Caki2 (cell line): ENCODE measurements around the gene LPP. TPM values are rescaled to one million over a fixed set of nuclear protein-coding genes. Genes with fewer than 3 reads are reported as not detected.
A peak's percentile ranks its signal among the peaks of the same experiment; 100 is the strongest.
"Not testable (repeated sequence)": the region's sequence is repeated elsewhere in the genome, so short reads cannot be mapped to it uniquely, and the experiment has no call there.

Experiments
- DNase-seq: peaks from one replicate; pipeline ENCODE4 v3.0.0-alpha.2; 2015; ENCODE audit warnings: low read depth
- in situ Hi-C: cut with HindIII; loops from 2 replicates; pipeline ENCODE4 v1.10.0; 2016; ENCODE audit warnings: low sequenced_read_pairs, low pct_unique_long_range_greater_than_20kb, mixed read lengths
- total RNA-seq: library from RNA; depleted of rRNA; stranded (reverse); fragments of >200 nt; shearing (Covaris generic); gene quantifications from 2 replicates; pipeline ENCODE4 v1.2.3, GENCODE V29; 2014; ENCODE audit warnings: low replicate concordance

Gene LPP
- total RNA-seq, 1 experiment from 2014 or later, result 9.2 TPM

DNA sequence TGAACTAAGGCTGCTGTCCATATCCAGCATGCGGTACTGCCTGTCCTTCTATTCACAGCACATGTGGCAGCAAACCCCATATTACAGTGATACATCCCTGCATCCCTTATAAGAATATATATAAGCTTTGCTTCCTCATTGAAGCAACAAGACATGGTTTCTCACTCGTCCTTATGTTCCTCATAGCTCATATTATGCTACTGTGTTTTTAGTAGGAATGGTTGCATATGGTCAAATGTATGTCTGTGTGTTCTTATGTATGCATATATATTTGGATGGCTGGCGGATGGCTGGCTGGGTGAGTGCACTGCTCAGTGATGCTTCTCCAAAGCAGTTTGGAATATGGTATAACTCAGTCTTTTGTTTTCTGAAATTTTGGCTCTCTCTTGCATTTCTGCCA lies 254.9 kb downstream of the LPP start:
- in situ Hi-C loops, result no loop called here
- no peak for DNase-seq

DNA sequence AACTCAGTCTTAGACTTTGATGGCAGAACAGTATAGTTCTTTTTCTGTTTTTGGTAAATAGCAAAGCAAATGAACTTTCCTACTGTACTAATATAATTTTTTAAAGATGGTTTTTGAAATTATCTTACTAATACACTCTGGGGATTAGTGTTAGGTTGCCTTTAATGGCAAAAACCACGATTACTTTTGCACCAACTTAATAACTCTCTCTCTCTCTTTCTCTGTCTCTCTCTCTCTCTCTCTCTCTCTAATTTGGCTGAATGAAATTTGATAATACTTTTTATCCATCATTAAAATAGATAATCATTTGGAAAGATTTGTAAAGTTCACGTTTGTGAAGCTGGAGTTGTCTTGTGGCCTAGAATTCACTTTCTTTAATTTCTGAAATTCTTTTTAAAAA lies 257.8 kb downstream of the LPP start:
- in situ Hi-C loops, result no loop called here
- no peak for DNase-seq

DNA sequence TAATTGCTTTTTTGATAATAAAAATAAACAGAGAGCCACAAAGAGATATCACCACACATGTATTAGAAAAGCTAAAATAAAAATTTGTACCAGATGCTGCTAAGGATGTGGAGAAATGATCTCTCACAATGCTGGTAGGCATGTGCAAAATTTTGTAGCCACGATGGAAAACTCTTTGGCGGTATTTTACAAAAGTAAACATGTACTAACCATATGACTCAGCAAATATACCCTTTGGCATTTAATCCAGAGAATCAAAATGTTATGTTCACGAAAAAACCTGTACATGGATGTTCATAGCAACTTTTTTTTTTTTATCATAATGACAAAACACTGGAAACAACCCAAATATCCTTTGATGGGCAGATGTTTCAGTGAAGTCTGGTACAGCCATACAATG lies 261.2 kb downstream of the LPP start:
- DNase-seq, result no peak
- in situ Hi-C loops, result no loop called here

DNA sequence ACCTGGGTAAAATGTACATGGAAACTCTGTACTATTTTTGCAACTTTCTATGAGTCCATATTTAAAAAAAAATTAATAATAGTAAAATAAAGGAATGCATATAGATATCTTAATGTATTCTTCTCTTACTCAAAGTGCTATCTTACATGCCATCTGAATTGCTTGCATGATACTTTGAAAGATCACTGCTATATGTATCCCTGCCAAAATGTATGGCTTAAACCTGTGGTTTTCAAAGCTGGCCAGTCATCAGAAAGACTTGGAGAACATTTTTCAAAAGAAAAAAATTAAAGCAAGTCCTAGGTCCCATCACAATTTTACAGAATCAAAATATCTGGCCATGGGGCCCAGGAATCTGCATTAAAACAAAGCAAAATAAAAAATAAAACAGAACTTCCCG lies 262.1 kb downstream of the LPP start:
- in situ Hi-C loops, result no loop called here
- DNase-seq, result no peak

DNA sequence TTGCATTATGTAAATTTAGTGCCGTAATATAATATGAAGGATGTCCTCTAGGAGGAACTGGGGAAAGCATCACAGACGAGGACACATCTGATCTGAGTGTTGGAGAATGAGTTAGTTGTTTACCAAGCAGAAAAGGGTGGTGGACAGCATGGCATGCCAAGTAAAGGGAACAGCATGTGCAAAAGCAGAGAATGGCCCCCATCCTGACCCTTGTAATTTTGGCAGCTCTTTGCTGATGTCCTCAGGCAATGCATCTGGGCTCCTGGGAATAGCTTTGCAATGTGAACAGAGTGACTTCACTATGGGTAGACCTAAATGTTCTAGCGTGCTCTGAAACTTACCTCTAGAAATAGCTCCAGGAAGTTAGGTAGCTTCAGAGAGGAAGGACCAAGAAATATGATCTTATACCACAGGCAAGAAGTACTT lies 263.3 kb downstream of the LPP start:
- in situ Hi-C loops, result no loop called here
- no peak for DNase-seq

DNA sequence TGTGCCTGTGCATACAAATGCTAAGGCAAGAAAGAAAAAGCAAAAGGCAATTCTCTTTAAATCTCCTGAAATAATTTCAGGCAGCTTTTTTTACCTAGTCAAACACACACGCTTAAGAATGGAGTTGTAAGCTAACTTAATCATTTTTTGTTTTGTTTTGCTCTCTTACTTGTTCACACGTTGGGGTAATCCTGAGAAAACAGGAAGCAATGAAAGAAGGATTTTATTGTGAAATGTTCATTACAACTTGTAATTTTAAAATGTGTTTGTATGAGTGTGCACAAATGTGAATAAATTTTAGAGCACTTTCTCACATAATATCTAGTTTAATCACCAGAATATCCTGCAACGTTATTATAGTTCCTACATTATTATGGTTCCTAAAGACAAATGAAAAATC lies 263.8 kb downstream of the LPP start:
- DNase-seq, result no peak
- in situ Hi-C loops, result no loop called here

DNA sequence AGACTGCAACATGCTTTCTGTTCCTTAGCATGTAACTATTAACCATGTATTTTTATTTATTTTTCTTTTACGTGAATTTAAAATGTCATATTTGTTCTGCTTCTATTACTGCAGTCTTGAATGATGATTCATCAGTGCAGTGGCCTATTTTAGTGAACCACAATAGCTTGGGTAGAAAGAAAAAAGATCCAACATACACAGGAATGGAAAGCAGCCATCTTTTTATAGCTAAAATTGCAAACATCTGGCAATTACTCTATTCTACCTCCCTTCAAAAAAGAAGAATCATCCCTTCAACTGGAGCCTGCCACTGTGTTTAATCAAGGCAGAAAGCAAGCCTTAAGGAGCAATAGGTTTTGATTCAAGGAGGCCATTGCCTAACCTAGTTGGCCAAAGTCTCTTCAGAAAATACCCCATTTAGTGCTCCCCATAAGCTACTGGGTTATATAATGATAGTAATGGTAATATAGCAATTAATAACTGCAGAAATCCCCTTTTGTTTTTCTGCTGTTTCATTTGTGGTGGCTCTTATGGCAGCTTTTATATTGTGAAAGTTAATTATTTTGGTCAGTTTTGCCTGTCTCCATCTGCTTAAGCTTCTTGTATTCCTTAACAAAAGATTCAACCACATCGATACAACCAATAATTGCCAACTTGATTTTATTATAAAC lies 267.3 kb downstream of the LPP start:
- in situ Hi-C loops, result no loop called here
- DNase-seq, result no peak

DNA sequence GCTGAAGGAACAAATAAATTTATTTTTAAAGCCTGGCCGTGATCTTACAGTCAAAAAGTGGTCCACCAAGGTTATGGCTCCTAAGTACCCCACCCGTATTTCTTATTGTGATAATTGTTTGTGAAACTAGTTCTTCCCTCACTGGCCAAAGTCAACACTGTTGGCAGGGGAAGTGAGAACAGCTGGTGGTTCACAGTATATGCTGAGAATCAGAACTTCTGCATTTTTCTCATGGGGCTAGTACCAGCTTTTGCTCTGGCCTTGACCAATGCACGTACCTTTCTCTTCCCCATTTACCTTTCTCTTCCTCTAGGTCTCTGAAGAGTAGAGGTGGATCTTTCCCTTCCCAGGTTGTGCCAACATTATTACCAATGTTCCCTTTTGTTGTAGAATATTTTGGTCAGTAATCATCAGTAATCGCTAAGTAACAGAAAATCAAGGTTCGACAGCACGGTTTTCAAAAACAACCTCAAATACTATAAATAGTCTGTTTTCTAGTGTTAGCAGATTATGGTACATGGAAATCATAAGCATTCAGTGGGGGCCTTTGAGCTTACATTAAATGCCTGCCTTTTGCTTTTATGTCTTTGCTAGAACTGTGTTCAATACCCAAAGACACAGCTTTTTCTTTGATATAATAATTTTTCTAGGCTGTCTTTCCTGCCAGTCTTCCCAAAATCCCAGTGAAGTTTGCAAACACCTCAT lies 268.0 kb downstream of the LPP start:
- in situ Hi-C loops, result no loop called here
- DNase-seq, result no peak

DNA sequence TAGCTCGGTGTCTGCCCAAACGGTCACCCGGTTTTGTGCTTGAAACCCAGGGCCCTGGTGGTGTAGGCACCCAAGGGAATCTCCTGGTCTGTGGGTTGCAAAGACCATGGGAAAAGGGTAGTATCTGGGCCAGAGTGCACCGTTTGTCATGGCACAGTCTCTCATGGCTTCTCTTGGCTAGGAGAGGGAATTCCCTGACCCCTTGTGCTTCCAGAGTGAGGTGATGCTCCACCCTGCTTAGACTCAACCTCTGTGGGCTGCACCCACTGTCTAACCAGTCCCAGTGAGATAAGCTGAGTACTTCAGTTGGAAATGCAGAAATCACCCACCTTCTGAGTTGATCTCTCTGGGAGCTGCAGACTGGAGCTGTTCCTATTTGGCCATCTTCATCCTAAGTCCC lies 274.0 kb downstream of the LPP start:
- DNase-seq, in situ Hi-C loops: not testable (repeated sequence)

DNA sequence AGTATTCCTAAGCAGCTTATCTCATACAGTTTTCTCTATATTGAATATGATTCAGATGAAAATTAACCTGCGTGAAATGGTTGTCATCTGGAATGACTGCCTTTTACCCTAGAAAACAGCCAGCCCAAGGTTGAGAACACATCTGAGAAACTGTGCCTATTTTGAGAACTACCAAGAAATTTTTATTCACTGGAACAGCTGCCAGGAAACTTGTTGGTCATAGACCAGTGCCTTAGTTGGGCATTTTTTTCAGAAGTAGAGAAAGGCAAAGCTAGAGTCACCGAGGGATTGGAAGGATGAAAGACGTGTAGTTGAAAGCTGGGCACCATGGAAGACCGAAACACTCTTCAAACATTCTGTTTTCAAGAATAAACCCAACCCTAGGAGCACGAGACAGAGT lies 277.1 kb downstream of the LPP start:
- no peak for DNase-seq
- in situ Hi-C loops, result no loop called here

DNA sequence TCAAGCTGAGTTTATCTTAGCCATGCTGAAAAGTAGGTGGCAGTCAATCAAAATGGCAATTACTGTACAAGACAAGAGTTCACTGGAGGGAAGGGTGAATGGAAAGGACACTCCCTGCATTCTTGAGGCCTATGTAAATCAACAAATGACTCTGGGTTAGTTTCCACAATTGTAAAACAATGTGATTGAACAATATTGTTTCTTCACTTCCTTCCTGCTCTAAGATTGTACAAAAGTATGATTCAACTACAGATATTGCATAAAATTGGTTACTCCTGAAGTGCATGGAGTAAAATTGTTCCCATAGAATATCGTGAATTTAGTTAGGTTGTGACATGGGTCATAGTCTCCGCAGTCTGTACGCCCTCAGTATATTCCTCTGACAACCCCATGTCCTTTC lies 277.6 kb downstream of the LPP start:
- peak; percentile 50 for DNase-seq
- in situ Hi-C loops, result no loop called here

DNA sequence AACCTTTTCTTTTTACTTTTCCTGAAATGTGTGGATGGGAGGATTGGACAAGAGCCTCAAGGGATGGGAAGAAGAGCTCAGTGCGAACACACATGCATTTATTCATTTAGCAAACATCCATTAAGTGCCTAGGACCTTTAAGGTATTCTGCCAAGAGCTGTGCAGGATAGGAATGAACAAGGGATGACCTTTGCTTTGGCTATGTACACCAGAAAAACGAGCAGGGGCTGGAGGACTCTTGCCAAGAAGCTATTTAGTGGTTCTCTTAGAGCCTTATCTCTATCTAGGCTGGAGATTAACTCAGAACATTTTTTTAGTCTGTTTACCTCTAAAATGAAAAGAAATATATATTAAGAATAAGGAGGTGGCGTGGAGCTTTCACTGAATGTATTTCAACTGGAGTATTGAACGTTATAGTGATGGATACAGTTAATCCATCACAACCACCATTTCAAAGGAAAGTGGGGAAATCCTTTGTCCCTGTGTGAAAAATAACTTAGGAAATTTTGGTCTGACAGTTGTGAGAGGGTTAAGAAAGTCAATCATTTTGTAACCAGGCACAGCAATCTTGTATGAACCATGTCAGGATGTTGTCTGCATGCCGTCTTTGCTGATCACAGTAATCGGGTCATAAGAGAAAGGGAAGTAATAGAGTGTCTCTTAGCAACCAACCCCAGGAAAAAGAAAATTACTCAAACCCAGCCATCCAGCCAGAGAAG lies 279.0 kb downstream of the LPP start:
- no peak for DNase-seq
- in situ Hi-C loops, result no loop called here

DNA sequence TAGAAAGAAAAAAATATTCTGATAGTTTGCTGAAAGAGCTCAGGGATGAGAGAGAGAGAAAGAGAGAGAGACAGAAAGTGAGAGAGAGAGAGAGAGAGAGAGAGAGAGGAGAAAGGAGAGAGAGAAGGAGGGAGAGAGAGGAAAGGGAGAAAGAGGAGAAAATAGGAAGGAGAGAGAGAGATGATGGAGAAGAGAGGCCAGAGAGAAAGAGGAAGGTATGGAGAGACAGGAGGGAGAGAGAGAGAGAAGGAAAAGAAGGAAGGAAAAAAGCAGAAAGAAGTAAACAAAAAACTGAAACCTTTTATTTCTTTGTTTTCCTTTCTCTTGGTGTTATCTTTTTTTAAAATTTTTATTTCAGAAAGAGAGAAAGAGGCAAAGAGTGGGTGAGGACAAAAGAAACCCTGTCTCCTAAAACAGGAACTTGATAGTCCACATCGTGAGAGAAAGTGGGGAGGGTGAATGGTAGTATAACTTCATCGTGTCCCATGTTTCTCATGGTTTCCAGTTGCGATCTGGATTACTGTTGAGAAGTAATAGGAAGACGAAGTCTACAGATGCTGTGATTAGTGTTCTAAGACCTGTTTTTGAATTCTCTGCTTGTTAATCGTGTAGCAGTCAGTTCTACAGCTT lies 279.7 kb downstream of the LPP start:
- DNase-seq, result no peak

DNA sequence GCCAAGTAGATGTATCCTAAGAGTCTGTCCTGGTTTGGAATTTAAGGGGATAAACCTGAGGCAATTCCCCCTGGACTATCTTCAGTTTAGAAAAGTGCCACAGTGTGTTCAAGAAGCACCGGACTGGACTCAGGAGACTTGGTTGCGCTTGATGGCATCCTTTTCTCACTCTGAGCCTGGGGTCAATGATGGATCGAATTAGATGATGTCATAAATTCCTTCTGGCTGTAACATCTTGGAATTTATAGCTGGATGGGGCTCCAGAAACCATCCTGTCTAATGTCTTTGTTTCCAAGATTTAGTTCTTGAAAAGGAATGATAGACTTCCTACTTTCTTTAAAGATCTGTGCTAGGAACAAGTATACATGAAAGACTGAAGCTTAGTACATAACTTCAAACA lies 280.6 kb downstream of the LPP start:
- DNase-seq, result no peak

More for the DNA sequence above, 279.7 kb downstream of the LPP start:
- in situ Hi-C loops, result no loop called here

DNA sequence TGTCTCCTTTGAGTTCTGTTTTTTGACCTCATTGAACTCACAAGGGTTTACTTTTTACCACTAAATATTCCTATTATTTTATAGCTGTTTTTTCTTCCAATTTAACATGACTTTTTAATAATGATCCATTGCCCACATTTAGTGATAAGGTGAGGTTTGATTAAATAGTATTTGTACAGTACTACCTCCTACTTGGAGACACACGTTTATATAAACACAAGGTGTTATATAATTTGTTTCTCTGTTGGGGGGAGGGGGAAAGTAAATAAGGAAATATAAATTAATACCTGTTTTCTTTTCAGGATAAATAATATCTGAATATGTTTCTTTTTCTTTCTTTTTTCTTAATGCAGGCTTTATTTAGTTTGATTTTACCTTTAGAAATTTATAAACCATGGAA lies 281.3 kb downstream of the LPP start:
- DNase-seq, result no peak
- in situ Hi-C loops, result no loop called here

More for the DNA sequence above, 280.6 kb downstream of the LPP start:
- in situ Hi-C loops, result no loop called here

DNA sequence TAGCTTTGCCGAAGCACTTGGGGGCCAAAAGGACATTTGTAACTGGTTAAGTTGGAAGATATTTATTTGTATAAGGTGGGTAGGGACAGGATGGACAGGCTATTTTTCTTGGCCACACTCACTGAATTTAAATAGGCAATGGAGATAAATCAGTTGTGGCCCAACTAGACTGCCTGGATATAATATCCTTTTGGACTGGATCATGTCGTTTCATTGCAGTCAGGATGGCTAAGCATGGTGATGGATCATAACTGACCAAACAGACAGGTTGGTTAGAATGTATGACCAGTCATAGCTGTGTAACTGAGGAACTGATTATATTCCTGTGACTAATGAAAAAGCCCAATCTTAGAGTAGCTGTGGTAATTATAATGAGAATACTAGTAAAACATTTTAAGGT lies 284.0 kb downstream of the LPP start:
- peak; percentile 57 for DNase-seq
- in situ Hi-C loops, result no loop called here

DNA sequence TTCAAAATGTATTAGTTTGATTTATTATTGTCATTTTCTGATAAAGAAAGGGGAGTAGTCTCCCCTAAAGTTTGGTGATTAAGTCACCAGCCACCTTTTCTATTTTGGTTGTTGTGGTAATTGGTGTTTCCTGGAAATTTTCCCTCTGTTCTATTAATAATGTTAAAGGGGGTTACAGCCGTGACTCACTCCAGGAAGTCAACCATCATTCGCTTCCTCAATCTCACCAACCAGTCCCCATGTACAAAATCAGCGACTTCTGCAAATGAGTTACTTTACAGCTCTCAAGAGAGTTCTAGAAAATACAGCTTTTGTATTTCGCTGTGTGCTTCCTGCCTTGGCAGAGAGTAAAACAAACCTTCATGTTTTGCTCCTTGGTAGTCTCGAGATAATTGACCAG lies 285.1 kb downstream of the LPP start:
- DNase-seq, result no peak
- in situ Hi-C loops, result no loop called here

DNA sequence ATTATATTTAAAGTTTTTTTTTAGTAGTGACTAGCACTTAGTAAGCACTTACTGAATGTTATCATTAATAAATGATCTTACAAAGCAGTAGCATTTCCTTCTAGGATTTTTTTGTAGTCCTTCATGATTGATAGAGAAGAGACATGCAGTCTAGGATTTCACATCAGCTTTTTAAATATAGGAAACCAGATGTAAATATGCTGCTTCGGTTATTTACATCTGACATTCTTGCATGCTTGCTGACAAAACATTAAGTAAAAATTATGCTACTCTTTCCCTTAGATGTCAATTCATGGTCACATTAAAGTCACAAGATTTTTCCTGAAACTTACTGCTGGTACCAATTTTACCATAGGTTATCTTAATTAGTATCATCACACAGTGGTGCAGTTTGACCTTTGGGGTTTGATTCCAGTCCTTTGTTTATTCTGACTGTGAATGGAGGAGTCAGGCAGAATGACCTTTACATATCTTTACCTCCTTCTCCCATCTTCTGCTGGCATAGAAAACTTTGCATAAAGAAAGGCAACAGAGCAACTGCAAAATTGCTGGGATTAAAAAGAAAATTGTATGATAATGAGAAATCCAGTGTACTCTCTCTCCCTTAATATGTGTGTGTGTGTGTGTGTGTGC lies 286.5 kb downstream of the LPP start:
- DNase-seq, result no peak
- in situ Hi-C loops, result no loop called here

DNA sequence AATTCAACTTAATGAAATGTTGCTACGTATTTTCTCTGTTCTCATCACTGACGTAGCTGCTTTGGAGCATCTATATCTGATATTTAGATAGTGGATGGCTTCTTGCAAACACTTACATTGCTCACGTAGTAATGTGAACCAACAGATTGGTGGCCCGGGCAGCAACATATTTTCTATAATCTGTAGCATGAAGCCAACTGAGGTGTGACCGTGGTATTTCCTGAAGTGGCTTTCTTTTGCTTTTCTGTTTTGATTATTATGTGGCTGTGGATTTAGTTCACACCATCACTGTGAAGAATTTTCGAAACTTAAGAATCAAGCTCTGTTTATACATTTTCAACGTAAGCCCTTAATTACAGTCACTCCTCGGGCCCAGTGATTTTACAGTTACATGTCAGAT lies 288.5 kb downstream of the LPP start:
- in situ Hi-C loops, result no loop called here
- DNase-seq, result no peak
